Activated CD8-positive, alpha-beta memory T cell treated with anti-CD3 and anti-CD28 coated beads for 24 hours (primary cell): Measurements from ENCODE around the gene CR1L.
"Not testable (repeated sequence)": the region's sequence is repeated elsewhere in the genome, so short reads cannot be mapped to it uniquely, and the experiment has no call there.

Experiments used
- DNase-seq: peaks from one replicate; pipeline ENCODE4 v3.0.0-alpha.2; 2020

The CR1L gene

DNA sequence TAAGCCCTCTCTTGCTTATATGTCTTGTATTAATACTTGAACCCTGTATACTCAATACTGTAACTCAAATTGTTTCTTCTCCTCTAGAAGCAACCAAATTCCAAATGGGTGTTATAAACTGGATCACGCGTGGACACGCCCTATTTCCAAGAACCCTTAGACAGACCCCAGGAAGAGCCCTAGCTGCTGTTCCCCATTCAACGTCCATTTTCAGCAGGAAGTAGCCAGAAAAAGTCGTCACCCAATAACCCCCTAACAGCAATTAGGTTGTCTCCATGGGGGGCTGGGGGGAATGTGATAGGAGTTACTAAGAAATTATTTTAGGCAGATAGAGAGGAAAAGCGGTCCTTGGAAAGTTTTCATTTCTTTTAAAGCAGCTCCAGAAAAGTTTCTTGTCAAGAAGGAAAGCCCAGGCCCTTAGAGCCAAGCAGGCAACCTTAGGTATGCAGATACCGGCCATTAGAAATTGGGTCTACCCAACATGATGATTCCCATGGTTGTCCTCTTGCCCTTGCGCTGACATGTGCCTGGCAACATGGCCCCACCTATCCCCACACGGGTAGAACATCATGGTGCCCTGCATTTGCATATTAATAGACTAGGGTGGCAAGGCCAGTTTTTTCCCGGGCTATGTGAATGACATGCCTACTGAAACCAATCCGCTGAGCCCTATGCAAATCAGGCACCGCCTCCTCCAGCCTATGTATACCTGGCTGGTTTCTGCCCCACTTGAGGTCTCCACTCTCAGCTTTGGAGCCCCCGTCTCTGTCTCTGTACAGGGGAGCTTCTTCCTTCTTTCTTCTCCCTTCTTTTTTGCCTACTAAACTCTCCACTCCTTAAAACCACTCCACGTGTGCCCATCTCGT, 102.9 kb downstream of the CR1L start:
- DNase-seq: no peak

GRCh38 chr1:207748737-207749528, 104.0 kb downstream of the CR1L start:
- DNase-seq: no peak

- DNase-seq: no peak
Observed at GRCh38 chr1:207750631-207751305, 105.8 kb downstream of the CR1L start.

DNA sequence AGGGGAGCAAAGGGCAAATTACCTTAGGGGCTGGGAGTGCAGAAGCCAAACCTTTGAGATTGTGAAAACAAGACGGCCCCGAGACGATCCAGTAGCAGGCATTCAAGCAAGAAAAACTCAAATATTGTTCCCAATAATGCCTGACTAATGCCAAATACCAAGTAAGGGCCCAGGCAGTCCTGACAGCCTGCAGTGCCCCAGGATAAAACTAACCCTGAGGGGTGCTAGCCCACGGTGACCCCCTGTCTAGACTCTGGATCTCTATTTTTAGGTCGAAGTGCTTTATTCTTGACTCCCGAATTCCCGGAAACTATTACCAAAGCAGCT, 106.5 kb downstream of the CR1L start:
- not testable (repeated sequence) for DNase-seq

GRCh38 chr1:207751790-207752455, 107.0 kb downstream of the CR1L start, which contains the start of gene CD46:
TSS of gene CD46 (plus strand) at chr1:207752054. CDS start at chr1:207752213, 159 bp downstream.
- DNase-seq: peak; percentile 95

DNA sequence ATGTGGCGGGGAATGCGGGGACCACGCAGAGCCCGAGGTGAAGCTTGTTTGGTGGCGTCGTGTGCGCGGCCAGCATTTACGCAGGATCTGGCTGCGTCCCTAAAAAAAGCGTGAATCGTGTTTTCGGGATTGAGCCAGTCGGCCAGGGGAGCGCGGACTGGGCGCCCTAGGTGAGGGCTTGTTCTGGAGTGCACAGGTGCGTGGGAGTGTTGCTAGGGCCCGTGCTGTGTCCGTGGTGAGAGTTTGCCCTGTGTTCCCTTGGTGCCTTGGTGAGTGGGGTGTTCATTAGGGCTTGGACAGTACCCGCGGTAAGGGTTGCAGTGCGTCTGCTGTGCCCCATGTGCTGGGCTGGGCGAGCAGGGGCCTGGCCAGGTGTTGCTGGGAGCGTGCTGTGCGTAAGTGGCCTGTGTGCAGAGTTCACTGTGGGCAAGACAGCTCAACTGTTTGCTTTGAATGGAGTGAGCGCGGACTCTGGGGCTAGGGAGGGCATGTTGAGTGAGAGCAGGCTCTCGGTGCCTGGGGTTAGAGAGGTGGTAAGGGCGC, 107.6 kb downstream of the CR1L start:
- DNase-seq: no peak

GRCh38 chr1:207753611-207754010, 108.7 kb downstream of the CR1L start:
- no peak for DNase-seq

- DNase-seq: no peak
Observed at GRCh38 chr1:207754011-207754410, 109.1 kb downstream of the CR1L start.

- no peak for DNase-seq
Observed at GRCh38 chr1:207754974-207755700, 110.2 kb downstream of the CR1L start.

DNA sequence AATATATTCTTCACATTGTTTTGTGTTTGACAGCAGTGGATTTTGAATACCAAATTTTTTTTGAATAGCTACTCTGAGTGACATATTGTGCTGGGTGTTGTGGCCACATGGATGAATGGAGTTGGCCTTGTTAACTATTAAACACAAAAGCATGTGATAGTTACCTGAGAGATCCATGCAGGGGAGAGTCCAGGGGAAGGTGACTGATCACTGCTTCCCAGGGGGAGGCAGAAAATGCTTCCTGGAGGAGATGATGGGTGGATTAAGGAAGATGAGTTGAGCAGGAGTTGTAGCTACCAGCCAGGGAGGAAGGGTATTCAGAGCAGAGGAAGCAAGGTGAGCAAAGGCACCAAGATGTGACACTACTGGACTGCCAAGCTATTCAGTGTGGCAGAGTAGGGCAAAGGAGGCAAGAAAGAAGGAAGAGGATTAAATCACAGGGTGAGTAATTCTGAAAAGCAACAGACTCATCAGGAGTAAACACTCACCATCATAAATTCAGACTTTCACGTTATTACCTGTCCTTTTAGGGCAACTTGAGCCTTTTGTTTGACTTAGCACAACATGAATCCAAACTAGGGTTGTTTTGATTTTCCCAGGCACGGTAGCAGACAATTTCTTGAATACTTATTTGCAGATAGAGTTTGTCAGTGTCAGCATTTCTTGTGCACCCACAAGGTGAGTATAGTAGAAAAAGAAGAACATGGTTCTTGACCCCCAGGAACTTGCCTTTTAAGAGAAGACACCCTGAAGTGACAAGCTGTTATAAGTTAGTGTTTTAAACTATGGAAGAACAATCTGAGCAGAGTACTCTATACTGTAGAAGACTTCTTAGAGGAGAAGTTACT, 111.1 kb downstream of the CR1L start:
- DNase-seq: no peak

- no peak for DNase-seq
Observed at GRCh38 chr1:207762622-207763021, 117.7 kb downstream of the CR1L start.

- no peak for DNase-seq
Observed at GRCh38 chr1:207763091-207763490, 118.2 kb downstream of the CR1L start.

- no peak for DNase-seq
Observed at GRCh38 chr1:207763972-207764371, 119.0 kb downstream of the CR1L start.

DNA sequence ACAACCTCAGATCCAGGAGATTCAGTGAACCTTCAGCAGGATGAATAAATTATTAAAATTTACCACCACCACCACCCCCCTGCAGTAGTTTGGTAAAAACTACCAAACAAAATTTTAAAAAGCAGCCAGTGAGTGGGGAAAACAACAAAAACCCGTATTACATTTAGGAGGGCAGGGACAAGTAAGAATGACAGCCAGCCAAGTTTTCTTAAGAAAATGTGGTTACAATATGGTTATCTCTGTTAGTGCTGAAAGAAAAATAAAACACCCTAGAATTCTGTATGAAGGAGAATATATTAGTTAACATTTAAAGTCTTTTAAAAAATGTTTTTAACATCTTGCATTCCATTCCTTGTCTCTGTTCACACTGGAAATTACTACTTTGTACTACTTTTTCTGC, 121.6 kb downstream of the CR1L start:
- DNase-seq: no peak

DNA sequence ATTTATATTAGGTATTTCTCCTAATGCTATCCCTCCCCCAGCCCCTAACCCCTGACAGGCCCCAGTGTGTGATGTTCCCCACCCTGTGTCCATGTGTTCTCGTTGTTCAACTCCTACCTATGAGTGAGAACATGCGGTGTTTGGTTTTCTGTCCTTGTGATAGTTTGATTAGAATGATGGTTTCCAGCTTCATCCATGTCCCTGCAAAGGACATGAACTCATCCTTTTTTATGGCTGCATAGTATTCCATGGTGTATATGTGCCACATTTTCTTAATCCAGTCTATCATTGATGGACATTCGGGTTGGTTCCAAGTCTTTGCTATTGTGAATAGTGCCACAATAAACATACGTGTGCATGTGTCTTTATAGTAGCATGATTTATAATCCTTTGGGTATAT, 125.6 kb downstream of the CR1L start:
- DNase-seq: not testable (repeated sequence)
